ENCODE data around the gene SDCCAG8.

- TF ChIP-seq ZNF324 (tag by site-specific recombination; IDR thresholded peaks at IDR 0.05) (no peak), REST (tag by site-specific recombination; IDR thresholded peaks at IDR 0.05) (no peak), CTCF (tag by site-specific recombination; IDR thresholded peaks at IDR 0.05) (no peak), TRIM28 (IDR thresholded peaks at IDR 0.05; ENCODE audit: borderline replicate concordance, low read length) (peak; percentile 63; the same call in 1 of the 2 replicates), AEBP2 (tag by site-specific recombination; IDR thresholded peaks at IDR 0.05; ENCODE audit: borderline replicate concordance) (no peak), ZNF777 (tag by site-specific recombination; IDR thresholded peaks at IDR 0.05; ENCODE audit: borderline replicate concordance) (no peak), INSM2 (tag by site-specific recombination; IDR thresholded peaks at IDR 0.05) (no peak)
These were observed 165.9 kb downstream of the SDCCAG8 start for GRCh38 chr1:243421784-243422183.

Data from HEK293 (cell line).